Right atrium auricular region (tissue), 2 donors: ENCODE results near the gene CHML. TPM values are rescaled to one million over a fixed set of nuclear protein-coding genes. Genes with fewer than 3 reads are reported as not detected.

Experiments
- DNase-seq: peaks from one replicate; pipeline ENCODE4 v3.0.0-alpha.2; 2019; ENCODE audit warnings: low spot score
- H3K27ac ChIP-seq, 2 donors: fragments of 200-600 bp; sonication (generic); 1 replicate in 1 of 2; 2 replicates in 1 of 2; pipeline ENCODE4 v1.5.1; 2016 to 2019
- H3K27me3 ChIP-seq, 2 donors: fragments of 200-600 bp; sonication (generic); one replicate each; pipeline versions ENCODE4 v1.5.1 to v1.6.0; 2017 to 2019
- H3K36me3 ChIP-seq: fragments of 200-600 bp; sonication (generic); one replicate; pipeline ENCODE4 v1.5.1; 2016
- H3K4me1 ChIP-seq, 2 donors: fragments of 200-600 bp; sonication (generic); one replicate each; pipeline versions ENCODE4 v1.5.1 to v1.6.0; 2017 to 2019
- H3K4me3 ChIP-seq, 2 donors: fragments of 200-600 bp; sonication (generic); 1 replicate in 1 of 2; 2 replicates in 1 of 2; pipeline ENCODE4 v1.5.1; 2017 to 2019; ENCODE audit warnings: mild to moderate bottlenecking in 1 of 2, moderate library complexity in 1 of 2
- H3K9me3 ChIP-seq, 2 donors: fragments of 200-600 bp; sonication (generic); one replicate each; pipeline ENCODE4 v1.5.1; 2019
- total RNA-seq, 2 donors: library from RNA; depleted of rRNA; stranded (reverse); fragments of >200 nt; gene quantifications; one replicate each; pipeline ENCODE4 v1.1.0, GENCODE V29; 2016
- TF ChIP-seq, protein P1 (sequence below), 2 donors: fragments of 200-600 bp; sonication (generic); IDR thresholded peaks; one replicate each; pipeline ENCODE4 v1.5.1; 2019; ENCODE audit warnings: antibody characterized with exemption in 2 of 2

The CHML gene
- total RNA-seq, 2 donors from 2014 or later = 2.7 to 3.2 TPM

DNA sequence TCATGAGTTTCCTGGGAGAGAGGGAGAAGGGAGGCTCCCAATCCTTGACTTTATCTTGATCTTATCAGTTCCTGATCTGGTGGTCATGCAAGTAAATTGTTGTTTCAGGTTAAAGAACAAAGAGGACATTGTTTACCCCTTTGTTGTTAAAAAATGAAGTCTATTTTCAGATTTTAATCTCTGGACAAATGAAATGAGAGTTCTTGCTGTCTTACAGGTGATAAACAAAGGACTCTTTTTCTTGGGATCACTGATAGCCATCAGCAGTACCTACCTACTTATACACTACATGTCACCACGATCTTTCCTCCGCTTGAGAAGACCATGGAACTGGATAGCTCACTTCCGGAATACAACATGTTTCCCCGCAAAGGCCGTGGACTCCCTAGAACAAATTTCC lies 48.4 kb downstream of the CHML start:
- TF ChIP-seq, protein P1, sequence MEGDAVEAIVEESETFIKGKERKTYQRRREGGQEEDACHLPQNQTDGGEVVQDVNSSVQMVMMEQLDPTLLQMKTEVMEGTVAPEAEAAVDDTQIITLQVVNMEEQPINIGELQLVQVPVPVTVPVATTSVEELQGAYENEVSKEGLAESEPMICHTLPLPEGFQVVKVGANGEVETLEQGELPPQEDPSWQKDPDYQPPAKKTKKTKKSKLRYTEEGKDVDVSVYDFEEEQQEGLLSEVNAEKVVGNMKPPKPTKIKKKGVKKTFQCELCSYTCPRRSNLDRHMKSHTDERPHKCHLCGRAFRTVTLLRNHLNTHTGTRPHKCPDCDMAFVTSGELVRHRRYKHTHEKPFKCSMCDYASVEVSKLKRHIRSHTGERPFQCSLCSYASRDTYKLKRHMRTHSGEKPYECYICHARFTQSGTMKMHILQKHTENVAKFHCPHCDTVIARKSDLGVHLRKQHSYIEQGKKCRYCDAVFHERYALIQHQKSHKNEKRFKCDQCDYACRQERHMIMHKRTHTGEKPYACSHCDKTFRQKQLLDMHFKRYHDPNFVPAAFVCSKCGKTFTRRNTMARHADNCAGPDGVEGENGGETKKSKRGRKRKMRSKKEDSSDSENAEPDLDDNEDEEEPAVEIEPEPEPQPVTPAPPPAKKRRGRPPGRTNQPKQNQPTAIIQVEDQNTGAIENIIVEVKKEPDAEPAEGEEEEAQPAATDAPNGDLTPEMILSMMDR (IDR thresholded peaks at IDR 0.05) = no peak
- H3K27me3 ChIP-seq = no peaks in the 10 kb centered on the region
- no peaks in the 10 kb centered on the region for H3K9me3 ChIP-seq
- DNase-seq = no peak
- H3K4me3 ChIP-seq = no peak overlapping the region
- H3K36me3 ChIP-seq = no peaks in the 10 kb centered on the region
- no peak overlapping the region for H3K27ac ChIP-seq
- no peaks in the 10 kb centered on the region for H3K4me1 ChIP-seq

DNA sequence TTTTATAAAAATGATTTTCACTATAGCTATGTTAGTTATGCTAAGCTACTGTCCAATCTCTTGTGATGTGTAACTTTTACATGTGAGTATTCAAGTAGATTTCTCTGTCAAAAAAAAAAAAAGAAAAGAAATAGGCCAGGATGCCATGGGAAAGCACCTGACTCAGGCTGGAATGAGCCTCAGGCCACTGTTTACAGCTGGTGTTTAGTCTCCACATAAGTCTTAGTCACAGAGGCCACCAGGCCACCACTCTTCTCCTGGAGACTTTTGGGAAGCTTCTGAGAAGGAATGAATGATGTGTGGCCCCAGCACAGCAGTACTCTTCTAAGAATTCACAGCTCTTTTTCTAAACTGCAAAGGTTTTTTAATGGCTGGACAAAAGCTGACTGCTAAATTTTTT lies 48.9 kb downstream of the CHML start:
- Histone ChIP-seq H3K9me3 (no peaks in the 10 kb centered on the region), H3K4me3 (no peak overlapping the region)
- TF ChIP-seq, protein P1 (IDR thresholded peaks at IDR 0.05) = no peak

GRCh38 chr1:241590719-241591118 lies 49.5 kb downstream of the CHML start:
- peak overlapping the region in 1 of 2 donors; percentile 41 for H3K27ac ChIP-seq
- no peaks in the 10 kb centered on the region for H3K4me1 ChIP-seq
- no peak for DNase-seq
- H3K9me3 ChIP-seq = no peaks in the 10 kb centered on the region
- H3K4me3 ChIP-seq = no peak overlapping the region
- TF ChIP-seq, protein P1 (IDR thresholded peaks at IDR 0.05) = no peak
- no peaks in the 10 kb centered on the region for H3K27me3 ChIP-seq
- H3K36me3 ChIP-seq = no peaks in the 10 kb centered on the region

More for the DNA sequence above, 48.9 kb downstream of the CHML start:
- DNase-seq = no peak
- Histone ChIP-seq H3K4me1 (no peaks in the 10 kb centered on the region), H3K27ac (peak overlapping the region in 1 of 2 donors; percentile 41), H3K27me3 (no peaks in the 10 kb centered on the region), H3K36me3 (no peaks in the 10 kb centered on the region)

Other genes with a start within 250 kb of the CHML start
- 100 to 1,000 TPM; 104 to 170 TPM for gene FH, start 120.6 kb downstream of the CHML start, total RNA-seq
- under 1 TPM; 0.35 to 0.37 TPM for gene KMO, start 108.0 kb downstream of the CHML start, total RNA-seq
- gene OPN3, start within 50 bp of the CHML start, total RNA-seq = 1 to 10 TPM; 6.3 to 9.9 TPM
- not detected for gene WDR64, start 11.9 kb upstream of the CHML start, total RNA-seq
- gene EXO1, start 207.8 kb upstream of the CHML start, total RNA-seq = under 1 TPM in 1 of 2 donors, not detected in 1; 0.16 TPM